GM21515 (cell line): Measurements from ENCODE around the gene HSD17B12.

Experiments
- ATAC-seq: cut with Tn5 transposase; IDR thresholded peaks from one replicate; pipeline ENCODE4 v1.9.1; 2021; ENCODE audit not compliant: unreplicated experiment

The HSD17B12 gene

GRCh38 chr11:43687120-43687791, 6.7 kb downstream of the HSD17B12 start:
- ATAC-seq: no peak

GRCh38 chr11:43688394-43688793, 7.9 kb downstream of the HSD17B12 start:
- no peak for ATAC-seq

DNA sequence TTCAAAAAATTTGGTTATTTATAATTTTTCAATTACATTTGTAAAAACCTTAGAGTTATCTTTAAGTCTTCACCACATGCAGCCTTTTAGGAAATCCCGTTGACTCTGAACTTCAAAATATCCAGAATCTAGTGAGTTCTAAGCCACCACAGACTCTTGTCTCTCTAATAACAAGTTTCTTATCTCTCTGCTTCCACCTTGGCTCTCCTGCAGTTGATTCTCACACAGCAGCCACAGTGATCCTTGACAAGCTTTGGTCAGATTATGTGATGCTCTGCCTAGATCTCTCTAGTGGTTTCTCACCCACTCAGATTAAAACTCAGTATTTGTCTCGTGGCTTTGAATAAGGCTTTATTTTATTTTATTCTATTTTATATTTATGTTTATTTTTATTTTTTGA, 8.6 kb downstream of the HSD17B12 start:
- ATAC-seq: no peak

DNA sequence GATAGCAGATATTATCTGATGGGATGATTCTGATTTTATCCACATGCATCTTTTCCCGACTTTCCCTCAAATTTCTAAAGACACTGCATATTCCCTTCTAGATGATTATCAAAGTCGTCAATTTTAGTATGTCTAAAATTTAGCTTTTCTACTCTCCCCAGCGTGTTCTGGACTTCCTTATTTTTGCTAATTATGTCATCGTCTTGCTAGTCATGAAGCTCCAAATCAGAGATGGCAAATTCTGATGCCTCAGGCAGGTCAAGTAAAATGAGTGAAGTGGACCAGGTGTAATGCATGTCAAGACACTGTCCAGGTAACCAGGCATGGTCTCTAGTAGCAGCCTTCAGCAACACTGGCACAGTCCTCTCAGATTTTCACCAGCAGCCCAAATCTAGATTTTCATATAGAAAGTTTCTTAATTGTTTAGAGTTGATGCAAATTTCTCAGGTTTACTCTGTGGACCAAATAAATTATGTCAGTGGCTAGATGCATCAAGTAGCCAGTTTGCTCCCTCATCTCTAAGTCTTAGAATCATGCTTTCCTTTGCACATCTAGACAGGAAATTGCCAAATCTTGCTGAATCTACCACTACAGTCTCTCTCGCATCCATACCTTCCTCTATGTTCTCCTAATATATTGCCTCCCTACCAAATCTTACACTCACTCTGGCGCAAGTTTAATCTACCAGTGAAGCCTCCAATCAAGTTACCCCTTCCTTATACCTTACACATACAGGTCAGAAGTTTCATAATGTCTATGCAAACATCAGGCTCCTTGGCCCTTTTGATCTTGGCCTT, 10.6 kb downstream of the HSD17B12 start:
- no peak for ATAC-seq

DNA sequence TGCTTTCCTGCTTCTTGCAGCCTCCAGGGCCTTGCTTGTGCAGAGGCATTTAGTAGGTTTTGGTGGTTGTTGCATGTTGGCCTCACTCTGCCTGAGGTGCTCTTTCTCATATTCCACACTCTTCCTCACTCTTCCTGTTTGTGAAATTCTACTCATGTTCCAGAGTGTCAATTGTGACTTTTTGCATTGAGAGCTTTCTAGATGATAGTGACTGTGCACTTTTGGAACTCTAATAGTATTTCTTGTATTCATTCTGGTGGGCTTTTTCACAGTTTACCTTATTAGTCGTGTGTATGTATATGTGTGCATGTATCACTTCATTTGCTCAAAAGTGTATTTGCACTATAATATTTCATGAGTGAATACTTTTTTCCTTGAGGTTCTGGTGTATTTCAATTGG, 11.3 kb downstream of the HSD17B12 start:
- ATAC-seq: no peak

DNA sequence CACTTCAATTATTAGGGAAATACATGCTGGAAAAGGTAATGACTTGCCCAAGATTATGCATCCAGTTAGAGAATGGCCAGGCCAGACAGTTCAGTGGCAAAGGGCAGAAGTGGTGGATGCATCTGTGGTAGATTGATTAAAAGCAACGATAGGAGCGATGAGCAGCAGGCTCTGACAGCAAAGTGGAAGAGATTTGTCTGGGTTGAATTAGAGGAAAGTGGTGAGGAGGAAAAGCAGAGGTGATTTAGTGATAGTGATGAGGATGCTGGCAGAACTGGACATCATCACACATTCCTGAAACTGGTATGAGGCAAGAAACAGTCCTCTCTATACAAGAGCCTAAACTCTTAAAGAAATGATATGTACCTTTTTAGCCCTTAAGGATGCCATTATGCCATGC, 12.5 kb downstream of the HSD17B12 start:
- no peak for ATAC-seq

DNA sequence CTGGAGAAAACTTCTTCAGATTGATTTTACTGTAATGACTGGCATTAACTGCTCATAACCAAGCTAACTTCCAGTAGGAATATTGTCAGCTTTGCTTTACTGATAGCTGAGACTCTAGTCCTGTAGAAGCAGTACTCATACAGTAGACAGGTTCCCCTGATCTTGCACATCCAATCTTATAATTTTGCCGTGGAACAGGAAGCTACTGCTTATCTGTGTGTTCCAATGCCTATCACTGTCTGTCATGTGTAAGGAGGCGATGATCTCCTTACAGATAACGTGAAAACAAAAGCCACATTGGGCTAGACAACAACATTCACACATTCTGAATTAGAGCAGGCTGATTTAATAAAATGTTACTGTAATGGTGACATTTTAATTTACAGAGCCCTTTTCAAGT, 13.2 kb downstream of the HSD17B12 start:
- no peak for ATAC-seq

GRCh38 chr11:43694477-43694876, 13.9 kb downstream of the HSD17B12 start:
- no peak for ATAC-seq

GRCh38 chr11:43697679-43698078, 17.1 kb downstream of the HSD17B12 start:
- no peak for ATAC-seq

DNA sequence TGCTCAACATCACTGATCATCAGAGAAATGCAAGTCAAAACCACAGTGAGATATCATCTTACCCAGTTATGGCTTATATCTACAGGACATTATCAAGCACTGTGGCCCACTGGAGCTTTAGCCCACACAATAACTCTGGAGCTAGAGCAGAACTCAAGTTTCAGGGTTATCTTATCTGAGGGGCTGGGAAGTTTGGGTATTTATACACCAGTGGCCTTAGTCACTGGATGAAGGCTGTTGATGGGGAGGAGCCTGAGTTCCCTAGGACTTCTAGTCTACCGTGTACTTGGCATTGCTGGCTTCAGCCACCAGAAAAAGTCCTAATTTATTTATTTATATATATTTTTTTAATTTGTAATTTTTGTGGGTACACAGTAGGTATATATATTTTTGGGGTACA, 19.3 kb downstream of the HSD17B12 start:
- no peak for ATAC-seq

GRCh38 chr11:43706631-43707030, 26.1 kb downstream of the HSD17B12 start:
- no peak for ATAC-seq

DNA sequence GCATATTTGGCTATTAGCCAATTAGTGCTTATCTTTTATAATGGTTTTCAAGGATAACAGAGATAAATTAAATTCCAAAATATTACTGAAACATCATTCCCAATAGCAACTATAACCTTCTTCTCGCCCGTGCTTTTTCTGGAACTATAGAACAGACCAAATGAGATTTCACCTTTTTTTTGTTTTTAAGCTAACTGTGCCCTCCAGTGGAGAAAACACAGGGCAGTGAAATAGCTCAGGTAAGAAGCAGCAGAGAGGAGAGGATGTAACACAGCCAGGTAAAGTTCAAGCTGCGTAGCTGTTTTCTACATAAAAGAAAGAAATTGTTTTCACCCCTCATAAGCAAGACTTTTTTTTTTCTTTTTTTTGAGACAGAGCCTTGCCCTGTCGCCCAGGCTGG, 28.2 kb downstream of the HSD17B12 start:
- no peak for ATAC-seq

GRCh38 chr11:43709689-43710088, 29.2 kb downstream of the HSD17B12 start:
- no peak for ATAC-seq

DNA sequence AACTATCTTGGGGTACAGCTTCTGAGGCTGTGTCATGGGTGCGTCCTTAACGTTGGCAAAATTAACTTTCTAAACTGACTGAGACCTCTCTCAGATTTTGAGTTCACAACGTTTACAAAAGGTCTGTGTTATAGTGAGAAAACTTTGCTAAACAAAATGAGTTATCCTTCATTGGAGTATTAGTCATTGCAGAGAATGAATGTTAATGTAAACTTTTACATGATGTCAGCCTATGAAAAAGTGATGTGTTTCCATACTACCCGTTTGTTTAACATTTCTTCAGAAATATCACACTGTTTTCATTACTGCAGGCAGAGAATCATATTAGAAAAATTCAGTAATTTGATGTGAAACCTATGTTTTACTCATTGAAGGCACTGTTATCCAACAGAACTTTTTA, 32.1 kb downstream of the HSD17B12 start:
- no peak for ATAC-seq

GRCh38 chr11:43718373-43718772, 37.8 kb downstream of the HSD17B12 start:
- no peak for ATAC-seq

DNA sequence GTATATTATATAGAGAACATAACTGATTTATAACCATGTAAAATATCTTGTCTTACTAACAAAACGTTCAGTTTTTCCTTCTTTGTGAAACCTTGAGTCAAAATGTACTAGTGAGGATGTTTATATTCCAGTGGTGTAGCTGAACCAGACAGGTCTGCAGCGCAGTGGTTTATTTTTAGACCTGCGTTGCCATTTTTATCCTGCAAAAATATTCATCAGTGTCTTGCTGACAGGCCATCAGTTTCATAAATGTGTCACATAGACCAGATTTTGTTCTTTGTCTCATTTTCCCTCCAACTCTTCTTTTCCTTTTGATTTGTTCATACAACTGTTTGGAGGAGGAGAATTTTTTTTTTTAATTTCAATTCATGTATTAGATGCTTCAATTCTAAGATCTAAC, 43.1 kb downstream of the HSD17B12 start:
- no peak for ATAC-seq

- no peak for ATAC-seq
These were observed 51.7 kb downstream of the HSD17B12 start for GRCh38 chr11:43732225-43732624.

- ATAC-seq: no peak
These were observed 53.7 kb downstream of the HSD17B12 start for GRCh38 chr11:43734256-43734655.

GRCh38 chr11:43735115-43735514, 54.6 kb downstream of the HSD17B12 start:
- no peak for ATAC-seq

GRCh38 chr11:43735961-43736360, 55.4 kb downstream of the HSD17B12 start:
- no peak for ATAC-seq

DNA sequence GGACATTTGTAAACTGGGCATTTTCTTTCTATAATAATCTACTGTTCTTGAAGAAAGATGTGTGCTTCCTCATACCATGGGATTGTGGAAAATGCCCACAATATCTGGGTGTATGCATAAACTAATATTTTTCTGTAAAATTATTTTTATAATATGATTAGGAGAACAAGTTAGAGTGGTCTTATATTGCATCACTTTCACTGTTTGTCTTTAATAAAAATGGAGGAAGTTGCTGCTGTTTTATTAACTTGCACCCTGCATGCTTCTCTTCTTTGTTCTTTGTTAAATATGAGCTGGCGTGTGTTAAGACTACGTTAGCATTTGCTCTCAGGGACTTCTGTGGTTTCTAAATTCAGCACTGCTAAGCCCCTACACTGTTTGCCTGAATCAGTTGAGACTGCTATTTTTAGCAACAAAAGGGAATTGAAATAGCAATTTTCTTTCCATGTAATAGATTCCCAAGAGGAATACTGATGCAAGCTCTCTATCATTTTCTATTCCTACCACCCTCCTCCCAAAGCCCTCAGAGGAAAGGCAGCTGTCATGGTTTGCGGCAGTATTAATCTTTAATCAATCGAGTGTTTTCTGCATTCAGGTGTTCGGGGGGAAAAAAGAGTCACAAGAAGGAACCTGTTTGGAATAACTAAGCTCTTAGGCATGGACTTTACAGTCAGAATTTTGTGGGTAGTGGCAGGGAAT, 56.1 kb downstream of the HSD17B12 start:
- ATAC-seq: no peak

DNA sequence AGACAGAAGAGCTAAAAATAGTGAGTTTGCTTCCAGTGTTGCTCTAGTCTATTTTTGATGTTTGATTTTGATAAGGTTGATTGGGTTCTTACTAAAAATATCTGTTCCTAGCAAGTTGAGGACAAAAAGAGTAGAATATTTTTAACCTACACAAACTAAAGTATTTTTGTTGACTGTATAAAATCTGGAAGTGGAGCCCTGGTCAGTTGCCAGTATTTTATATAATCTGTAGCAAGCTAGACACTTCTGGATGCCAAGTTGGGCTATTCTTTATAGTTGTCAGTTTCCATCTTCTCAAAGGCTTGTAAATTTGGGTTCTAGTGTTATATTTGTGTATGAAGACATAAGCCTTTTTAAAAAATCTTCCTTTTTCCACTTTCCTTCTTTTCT, 56.7 kb downstream of the HSD17B12 start:
- ATAC-seq: no peak
